DMS114 treated with DMSO at 0.1 percent for 48 hours (cell line): ENCODE measurements around the gene CIITA.
"Not testable (repeated sequence)": the region's sequence is repeated elsewhere in the genome, so short reads cannot be mapped to it uniquely, and the experiment has no call there.

ENCODE experiments used
- DNase-seq: peaks from one replicate; lab custom pipeline; 2025; ENCODE audit not compliant: unreplicated experiment; lab: John Stamatoyannopoulos, UW

Gene CIITA

GRCh38 chr16:10876799-10877341 is at the start of gene CIITA:
CIITA (plus strand) TSS chr16:10877202; CDS start chr16:10877331, 129 bp downstream.
- no peak for DNase-seq

- DNase-seq = no peak
Measured at GRCh38 chr16:10827691-10828341, 49.2 kb upstream of the CIITA start.

- DNase-seq = no peak
Measured at GRCh38 chr16:10828851-10829366, 48.1 kb upstream of the CIITA start.

- not testable (repeated sequence) for DNase-seq
Measured at GRCh38 chr16:10829390-10830098, 47.5 kb upstream of the CIITA start.

GRCh38 chr16:10830240-10830639 is 46.8 kb upstream of the CIITA start:
- not testable (repeated sequence) for DNase-seq

- no peak for DNase-seq
Measured at GRCh38 chr16:10831894-10832886, 44.8 kb upstream of the CIITA start.

GRCh38 chr16:10833271-10833670 is 43.7 kb upstream of the CIITA start:
- DNase-seq = no peak

- DNase-seq = no peak
Measured at GRCh38 chr16:10834130-10834529, 42.9 kb upstream of the CIITA start.

GRCh38 chr16:10834766-10835165 is 42.2 kb upstream of the CIITA start:
- no peak for DNase-seq

GRCh38 chr16:10835281-10835931 is 41.6 kb upstream of the CIITA start:
- no peak for DNase-seq

GRCh38 chr16:10836174-10836853 is 40.7 kb upstream of the CIITA start:
- DNase-seq = no peak

- no peak for DNase-seq
Measured at GRCh38 chr16:10838621-10839278, 38.3 kb upstream of the CIITA start.

- no peak for DNase-seq
Measured at GRCh38 chr16:10839279-10839666, 37.7 kb upstream of the CIITA start.

- DNase-seq = no peak
Measured at GRCh38 chr16:10840703-10841102, 36.3 kb upstream of the CIITA start.

- no peak for DNase-seq
Measured at GRCh38 chr16:10846213-10846998, 30.6 kb upstream of the CIITA start.

- DNase-seq = no peak
Measured at GRCh38 chr16:10847176-10847575, 29.8 kb upstream of the CIITA start.

- no peak for DNase-seq
Measured at GRCh38 chr16:10849736-10850477, 27.1 kb upstream of the CIITA start.

GRCh38 chr16:10850478-10850850 is 26.5 kb upstream of the CIITA start:
- no peak for DNase-seq
